Central memory CD4-positive, alpha-beta T cell (primary cell): ENCODE results near the gene SLC6A6.

Experiments
- DNase-seq: peaks from one replicate; pipeline ENCODE4 v3.0.0; 2022

Gene SLC6A6

GRCh38 chr3:14531856-14532395, 129.5 kb downstream of the SLC6A6 start:
- no peak for DNase-seq

GRCh38 chr3:14532691-14533456, 130.5 kb downstream of the SLC6A6 start:
- DNase-seq: no peak

- no peak for DNase-seq
Observed at GRCh38 chr3:14533457-14533958, 131.1 kb downstream of the SLC6A6 start.

- no peak for DNase-seq
Observed at GRCh38 chr3:14534516-14535191, 132.2 kb downstream of the SLC6A6 start.

GRCh38 chr3:14535616-14536015, 133.2 kb downstream of the SLC6A6 start:
- DNase-seq: no peak

GRCh38 chr3:14536055-14536815, 133.8 kb downstream of the SLC6A6 start:
- no peak for DNase-seq

GRCh38 chr3:14536837-14537589, 134.6 kb downstream of the SLC6A6 start:
- DNase-seq: no peak

- no peak for DNase-seq
Observed at GRCh38 chr3:14537590-14538450, 135.4 kb downstream of the SLC6A6 start.

GRCh38 chr3:14538451-14539088, 136.2 kb downstream of the SLC6A6 start:
- DNase-seq: no peak
